IMR-90 (cell line): Measurements from ENCODE around the gene ZBTB32. TPM values are rescaled to one million over a fixed set of nuclear protein-coding genes. Genes with fewer than 3 reads are reported as not detected.

Source experiments
- ATAC-seq: fragments of 200-7000 bp; cut with Tn5 transposase; 2 replicates; pipeline ENCODE4 v1.9.1; 2020; ENCODE audit warnings: low read depth, mild to moderate bottlenecking, moderate library complexity
- BruUV-seq: library from RNA; stranded (reverse); fragments of 400-500 nt; replicated peaks from 2 replicates; lab custom pipeline; 2021; lab: Mats Ljungman, UMichigan
- CTCF ChIA-PET: fragments of 300-600 bp; formaldehyde crosslinking; extraction: SDS; loops from one replicate; lab custom pipeline; 2021; ENCODE audit warnings: antibody characterized with exemption; lab: Yijun Ruan, JAX
- POLR2A ChIA-PET: fragments of 300-600 bp; sonication (Branson Sonifier 250); formaldehyde crosslinking; loops from one replicate; lab custom pipeline; 2022; ENCODE audit warnings: antibody characterized with exemption; ENCODE audit not compliant: unreplicated experiment; lab: Charles Lee
- DNase-seq: peaks from one replicate; pipeline ENCODE4 v3.0.0; 2013
- H2AFZ ChIP-seq: replicated peaks from 2 replicates; pipeline ENCODE3; 2013; ENCODE audit warnings: low read length, mild to moderate bottlenecking; ENCODE audit not compliant: poor library complexity
- H2AK5ac ChIP-seq: 2 replicates; pipeline ENCODE4 v1.6.1; 2013; ENCODE audit warnings: low read depth, low read length, inconsistent platforms
- H2AK9ac ChIP-seq: replicated peaks from 2 replicates; pipeline ENCODE3; 2013; ENCODE audit warnings: mild to moderate bottlenecking, low read depth, low read length, moderate library complexity; ENCODE audit not compliant: poor library complexity
- H2BK120ac ChIP-seq: 2 replicates; pipeline ENCODE4 v1.6.1; 2013; ENCODE audit warnings: low read depth, low read length, inconsistent platforms
- H2BK15ac ChIP-seq: 3 replicates; pipeline ENCODE4 v1.6.1; 2013; ENCODE audit warnings: low read depth, low read length, inconsistent platforms
- H2BK20ac ChIP-seq: 2 replicates; pipeline ENCODE4 v1.6.1; 2013; ENCODE audit warnings: low read depth, mild to moderate bottlenecking, inconsistent platforms, low read length, moderate library complexity
- H2BK5ac ChIP-seq: 2 replicates; pipeline ENCODE4 v1.6.1; 2013; ENCODE audit warnings: mild to moderate bottlenecking, low read depth, low read length, inconsistent platforms; ENCODE audit not compliant: poor library complexity, severe bottlenecking
- H3K14ac ChIP-seq: replicated peaks from 2 replicates; pipeline ENCODE4 v1.6.1; 2013; ENCODE audit warnings: low read depth, low read length, inconsistent platforms
- H3K18ac ChIP-seq: 2 replicates; pipeline ENCODE4 v1.6.1; 2013; ENCODE audit warnings: low read depth, low read length, control low read depth
- H3K23ac ChIP-seq: 2 replicates; pipeline ENCODE4 v1.6.1; 2013; ENCODE audit warnings: low read depth, low read length, inconsistent platforms
- H3K27ac ChIP-seq: 2 replicates; pipeline ENCODE4 v1.5.1; 2013; ENCODE audit warnings: mild to moderate bottlenecking, control low read depth, low read length; ENCODE audit not compliant: insufficient read depth
- H3K27me3 ChIP-seq: 2 replicates; pipeline ENCODE4 v1.6.1; 2013; ENCODE audit warnings: low read length; ENCODE audit not compliant: control insufficient read depth, insufficient read depth
- H3K36me3 ChIP-seq: 2 replicates; pipeline ENCODE4 v1.6.1; 2013; ENCODE audit warnings: low read length, mixed read lengths; ENCODE audit not compliant: control insufficient read depth, insufficient read depth
- H3K4ac ChIP-seq: 2 replicates; pipeline ENCODE4 v1.6.1; 2013; ENCODE audit warnings: low read depth, low read length, inconsistent platforms
- H3K4me1 ChIP-seq: 2 replicates; pipeline ENCODE4 v1.6.1; 2013; ENCODE audit warnings: low read length, mixed read lengths; ENCODE audit not compliant: control insufficient read depth, insufficient read depth
- H3K4me2 ChIP-seq: 2 replicates; pipeline ENCODE4 v1.6.1; 2013; ENCODE audit warnings: low read depth, mild to moderate bottlenecking, control low read depth, low read length, moderate library complexity
- H3K4me3 ChIP-seq: 2 replicates; pipeline ENCODE4 v1.5.1; 2013; ENCODE audit warnings: low read depth, mild to moderate bottlenecking, control low read depth, low read length, moderate library complexity; ENCODE audit not compliant: insufficient read depth
- H3K56ac ChIP-seq: 2 replicates; pipeline ENCODE4 v1.6.1; 2013; ENCODE audit warnings: low read length, inconsistent platforms; ENCODE audit not compliant: insufficient read depth; ENCODE audit errors: extremely low read depth
- H3K79me1 ChIP-seq, 2 experiments: 2 replicates each; pipeline ENCODE4 v1.6.1; 2013; ENCODE audit warnings: low read length in 2 of 2, inconsistent platforms in 1 of 2, low read depth in 1 of 2
- H3K9ac ChIP-seq: 2 replicates; pipeline ENCODE4 v1.6.1; 2013; ENCODE audit warnings: low read depth, low read length, control low read depth
- H3K9me1 ChIP-seq: 2 replicates; pipeline ENCODE4 v1.6.1; 2013; ENCODE audit warnings: low read length, inconsistent platforms; ENCODE audit not compliant: insufficient read depth
- H3K9me3 ChIP-seq: 2 replicates; pipeline ENCODE4 v1.6.1; 2013; ENCODE audit warnings: low read length; ENCODE audit not compliant: control insufficient read depth, insufficient read depth
- H4K20me1 ChIP-seq: 2 replicates; pipeline ENCODE4 v1.6.1; 2013; ENCODE audit warnings: low read length, inconsistent platforms; ENCODE audit not compliant: insufficient read depth
- H4K5ac ChIP-seq: 2 replicates; pipeline ENCODE4 v1.6.1; 2013; ENCODE audit warnings: mild to moderate bottlenecking, low read depth, low read length, control low read depth
- H4K8ac ChIP-seq, 2 experiments: 2 replicates each; pipeline ENCODE4 v1.6.1; 2013; ENCODE audit warnings: low read depth in 2 of 2, low read length in 2 of 2, control low read depth in 1 of 2, inconsistent platforms in 1 of 2
- H4K91ac ChIP-seq: 2 replicates; pipeline ENCODE4 v1.6.1; 2013; ENCODE audit warnings: low read depth, low read length, inconsistent platforms; ENCODE audit not compliant: insufficient read depth
- CEBPB ChIP-seq: IDR thresholded peaks from 2 replicates; pipeline ENCODE4 v1.6.1; 2012; ENCODE audit warnings: low read depth, low read length, improper control_type of control experiment
- CHD1 ChIP-seq: IDR thresholded peaks from 2 replicates; pipeline ENCODE4 v1.6.1; 2012; ENCODE audit warnings: low read depth, low read length, improper control_type of control experiment
- POLR2A ChIP-seq: IDR thresholded peaks from 2 replicates; pipeline ENCODE4 v1.6.1; 2012; ENCODE audit warnings: mild to moderate bottlenecking, low read depth, low read length
- RAD21 ChIP-seq: IDR thresholded peaks from 2 replicates; pipeline ENCODE4 v1.6.1; 2012; ENCODE audit warnings: low read length, improper control_type of control experiment
- RCOR1 ChIP-seq: IDR thresholded peaks from 2 replicates; pipeline ENCODE4 v1.6.1; 2012; ENCODE audit warnings: mild to moderate bottlenecking, low read length, improper control_type of control experiment; ENCODE audit not compliant: insufficient replicate concordance
- RFX5 ChIP-seq: IDR thresholded peaks from 2 replicates; pipeline ENCODE4 v1.8.0; 2012; ENCODE audit warnings: low read depth, mild to moderate bottlenecking, low read length, moderate library complexity
- SMC3 ChIP-seq: fragments of 150-350 bp; IDR thresholded peaks from 2 replicates; pipeline ENCODE4 v1.6.1; 2016; ENCODE audit warnings: low read depth, mild to moderate bottlenecking, antibody characterized with exemption, low read length, moderate library complexity
- WGBS, 2 experiments: methylation state at CpG; one replicate each; pipeline versions ENCODE4 v1.1.5 to v1.1.7; 2013; ENCODE audit warnings: missing lambda C conversion rate in 2 of 2; ENCODE audit not compliant: insufficient read length in 1 of 2; ENCODE audit errors: extremely low coverage in 2 of 2; 5-methylcytosine and 5-hydroxymethylcytosine counted together
- dilution Hi-C: fragments of 300-500 bp; cut with HindIII; formaldehyde crosslinking; loops from one replicate; pipeline ENCODE4 v1.14.3; 2018; ENCODE audit warnings: low sequenced_read_pairs; ENCODE audit not compliant: unreplicated experiment
- in situ Hi-C: fragments of 300-500 bp; cut with MboI; formaldehyde crosslinking; loops from 3 replicates; pipeline ENCODE4 v1.14.3; 2019; ENCODE audit warnings: low sequenced_read_pairs, inconsistent platforms, mixed read lengths
- intact Hi-C: fragments of 100-400 bp; cut with micrococcal nuclease; formaldehyde crosslinking; loops from 2 replicates; pipeline ENCODE4 v1.10.0; 2022
- polyA plus RNA-seq, 3 experiments: library from polyadenylated mRNA; depleted of rRNA; stranded (reverse); fragments of >200 nt; gene quantifications; 2 replicates each; pipeline ENCODE4 v1.2.3, GENCODE V29; 2012; ENCODE audit warnings: low replicate concordance in 1 of 3
- total RNA-seq: library from RNA; depleted of rRNA; stranded (reverse); fragments of >200 nt; gene quantifications from 2 replicates; pipeline ENCODE4 v1.2.3, GENCODE V29; 2012
- TF ChIP-seq, protein P1 (sequence below): fragments of 150-350 bp; IDR thresholded peaks from 2 replicates; pipeline ENCODE4 v1.6.1; 2016; ENCODE audit warnings: low read depth, mild to moderate bottlenecking, low read length, moderate library complexity, borderline replicate concordance
- TF ChIP-seq, protein P2 (sequence below): fragments of 150-350 bp; IDR thresholded peaks from 2 replicates; pipeline ENCODE4 v1.6.1; 2017; ENCODE audit warnings: mild to moderate bottlenecking, antibody characterized with exemption, low read length, low read depth

Gene ZBTB32
- total and polyA plus RNA-seq, 2 of the 4 experiments (the other 2 are of a cell fraction) = not detected

DNA sequence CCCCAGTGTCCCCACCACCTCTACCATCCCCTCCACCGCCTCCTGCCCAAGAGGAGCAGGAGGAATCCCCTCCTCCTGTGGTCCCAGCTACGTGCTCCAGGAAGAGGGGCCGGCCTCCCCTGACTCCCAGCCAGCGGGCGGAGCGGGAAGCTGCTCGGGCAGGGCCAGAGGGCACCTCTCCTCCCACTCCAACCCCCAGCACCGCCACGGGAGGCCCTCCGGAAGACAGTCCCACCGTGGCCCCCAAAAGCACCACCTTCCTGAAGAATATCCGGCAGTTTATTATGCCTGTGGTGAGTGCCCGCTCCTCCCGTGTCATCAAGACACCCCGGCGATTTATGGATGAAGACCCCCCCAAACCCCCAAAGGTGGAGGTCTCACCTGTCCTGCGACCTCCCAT is 16.3 kb downstream of the ZBTB32 start:
- Histone ChIP-seq H2AFZ (no peak overlapping the region), H3K4me1 (peaks cover 14% of the 10 kb centered on the region), H3K18ac (no peak overlapping the region), H3K4me3 (no peak overlapping the region), H4K8ac (no peak overlapping the region), H3K23ac (no peak overlapping the region), H2BK120ac (no peak overlapping the region), H2BK20ac (no peak overlapping the region), H3K36me3 (peaks cover 48% of the 10 kb centered on the region), H3K79me1 (peaks cover 16 to 53% of the 10 kb centered on the region in 2 experiments; a peak in 3 of 4 replicates), H4K91ac (no peak overlapping the region), H3K4me2 (no peak overlapping the region), H4K20me1 (peaks cover 29% of the 10 kb centered on the region), H3K4ac (no peak overlapping the region), H3K9me3 (no peaks in the 10 kb centered on the region), H3K14ac (no peak overlapping the region), H2AK5ac (no peak overlapping the region), H3K56ac (no peak overlapping the region), H3K27ac (no peak overlapping the region), H3K9ac (no peak overlapping the region), H2BK5ac (no peak overlapping the region), H2AK9ac (no peak overlapping the region), H3K9me1 (no peaks in the 10 kb centered on the region; the same call in 1 of the 2 replicates), H2BK15ac (no peak overlapping the region), H3K27me3 (no peaks in the 10 kb centered on the region), H4K5ac (no peak overlapping the region)
- ChIA-PET POLR2A (no interaction called here), CTCF (no interaction called here)
- in situ Hi-C loops = no loop called here
- dilution Hi-C loops = no loop called here
- no TSS peak for BruUV-seq
- no peak for DNase-seq
- TF ChIP-seq CHD1 = no peak
- TF ChIP-seq, protein P1, sequence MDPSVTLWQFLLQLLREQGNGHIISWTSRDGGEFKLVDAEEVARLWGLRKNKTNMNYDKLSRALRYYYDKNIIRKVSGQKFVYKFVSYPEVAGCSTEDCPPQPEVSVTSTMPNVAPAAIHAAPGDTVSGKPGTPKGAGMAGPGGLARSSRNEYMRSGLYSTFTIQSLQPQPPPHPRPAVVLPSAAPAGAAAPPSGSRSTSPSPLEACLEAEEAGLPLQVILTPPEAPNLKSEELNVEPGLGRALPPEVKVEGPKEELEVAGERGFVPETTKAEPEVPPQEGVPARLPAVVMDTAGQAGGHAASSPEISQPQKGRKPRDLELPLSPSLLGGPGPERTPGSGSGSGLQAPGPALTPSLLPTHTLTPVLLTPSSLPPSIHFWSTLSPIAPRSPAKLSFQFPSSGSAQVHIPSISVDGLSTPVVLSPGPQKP = no peak
- TF ChIP-seq, protein P2, sequence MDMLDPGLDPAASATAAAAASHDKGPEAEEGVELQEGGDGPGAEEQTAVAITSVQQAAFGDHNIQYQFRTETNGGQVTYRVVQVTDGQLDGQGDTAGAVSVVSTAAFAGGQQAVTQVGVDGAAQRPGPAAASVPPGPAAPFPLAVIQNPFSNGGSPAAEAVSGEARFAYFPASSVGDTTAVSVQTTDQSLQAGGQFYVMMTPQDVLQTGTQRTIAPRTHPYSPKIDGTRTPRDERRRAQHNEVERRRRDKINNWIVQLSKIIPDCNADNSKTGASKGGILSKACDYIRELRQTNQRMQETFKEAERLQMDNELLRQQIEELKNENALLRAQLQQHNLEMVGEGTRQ = no peak
- no peak for TF ChIP-seq CEBPB
- no peak for TF ChIP-seq RAD21
- no peak for TF ChIP-seq RCOR1
- TF ChIP-seq POLR2A = no peak
- TF ChIP-seq RFX5 = no peak
- TF ChIP-seq SMC3 = no peak
- WGBS, 2 experiments = 100% methylated on average over 6 of the region's 17 CpGs; no CpG with 5 or more reads in 1 of the 2 experiments
- intact Hi-C loops = no loop called here
- no peak for ATAC-seq
